DOHH2 (cell line): ENCODE measurements around the gene DEFB124.

Source experiments
- EZH2phosphoT487 ChIP-seq: fragments of 200-600 bp; sonication (generic); IDR thresholded peaks from 2 replicates; pipeline ENCODE4 v1.6.1; 2017; ENCODE audit warnings: borderline replicate concordance, mild to moderate bottlenecking, antibody characterized with exemption, low read length, moderate library complexity, mixed read lengths
- TF ChIP-seq, protein P1 (sequence below): fragments of 200-600 bp; sonication (generic); IDR thresholded peaks from one replicate; pipeline ENCODE4 v1.5.1; 2014; ENCODE audit warnings: antibody characterized with exemption, mild to moderate bottlenecking, low read depth, low read length; ENCODE audit not compliant: poor library complexity, severe bottlenecking

DNA sequence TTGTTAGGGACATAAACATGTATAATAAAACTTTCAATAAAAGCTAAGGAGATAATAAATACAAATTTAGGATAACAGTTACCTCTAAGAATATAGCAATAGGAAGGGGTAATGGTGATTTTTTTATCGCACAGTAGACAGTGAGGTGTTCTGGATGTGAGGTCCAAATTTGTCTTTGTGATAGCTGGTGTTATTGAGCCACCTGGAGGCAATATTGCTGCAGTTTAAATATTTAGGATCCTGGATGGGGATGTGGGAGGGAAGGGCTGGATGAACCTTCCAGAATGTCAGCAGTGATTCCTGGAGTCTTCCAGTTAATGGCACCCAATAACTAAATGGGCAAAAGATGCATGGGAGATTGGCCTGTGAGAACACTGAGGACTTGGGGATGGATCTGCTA is 20.6 kb downstream of the DEFB124 start:
- TF ChIP-seq, protein P1, sequence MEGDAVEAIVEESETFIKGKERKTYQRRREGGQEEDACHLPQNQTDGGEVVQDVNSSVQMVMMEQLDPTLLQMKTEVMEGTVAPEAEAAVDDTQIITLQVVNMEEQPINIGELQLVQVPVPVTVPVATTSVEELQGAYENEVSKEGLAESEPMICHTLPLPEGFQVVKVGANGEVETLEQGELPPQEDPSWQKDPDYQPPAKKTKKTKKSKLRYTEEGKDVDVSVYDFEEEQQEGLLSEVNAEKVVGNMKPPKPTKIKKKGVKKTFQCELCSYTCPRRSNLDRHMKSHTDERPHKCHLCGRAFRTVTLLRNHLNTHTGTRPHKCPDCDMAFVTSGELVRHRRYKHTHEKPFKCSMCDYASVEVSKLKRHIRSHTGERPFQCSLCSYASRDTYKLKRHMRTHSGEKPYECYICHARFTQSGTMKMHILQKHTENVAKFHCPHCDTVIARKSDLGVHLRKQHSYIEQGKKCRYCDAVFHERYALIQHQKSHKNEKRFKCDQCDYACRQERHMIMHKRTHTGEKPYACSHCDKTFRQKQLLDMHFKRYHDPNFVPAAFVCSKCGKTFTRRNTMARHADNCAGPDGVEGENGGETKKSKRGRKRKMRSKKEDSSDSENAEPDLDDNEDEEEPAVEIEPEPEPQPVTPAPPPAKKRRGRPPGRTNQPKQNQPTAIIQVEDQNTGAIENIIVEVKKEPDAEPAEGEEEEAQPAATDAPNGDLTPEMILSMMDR, result no peak
- TF ChIP-seq EZH2phosphoT487, result no peak
